ES-I3 (cell line): ENCODE results near the gene SERGEF.

Source experiments
- H3K36me3 ChIP-seq: 2 replicates; pipeline ENCODE4 v1.6.1; 2013; ENCODE audit warnings: mild to moderate bottlenecking, low read length, control low read depth, moderate library complexity; ENCODE audit not compliant: insufficient read depth
- H3K4me1 ChIP-seq: 2 replicates; pipeline ENCODE4 v1.6.1; 2013; ENCODE audit warnings: mild to moderate bottlenecking, control low read depth, low read length; ENCODE audit not compliant: insufficient read depth
- H3K9ac ChIP-seq: 2 replicates; pipeline ENCODE4 v1.6.1; 2013; ENCODE audit warnings: low read depth, mild to moderate bottlenecking, low read length, moderate library complexity
- H3K9me3 ChIP-seq: 2 replicates; pipeline ENCODE4 v1.6.1; 2013; ENCODE audit warnings: mild to moderate bottlenecking, low read length, moderate library complexity; ENCODE audit not compliant: control insufficient read depth, insufficient read depth

The SERGEF gene

GRCh38 chr11:17775507-17776211 is 237.2 kb downstream of the SERGEF start:
- Histone ChIP-seq H3K9me3 (no peaks in the 10 kb centered on the region), H3K36me3 (no peaks in the 10 kb centered on the region), H3K9ac (no peak overlapping the region), H3K4me1 (no peaks in the 10 kb centered on the region)

GRCh38 chr11:17775035-17775348 is 237.9 kb downstream of the SERGEF start:
- Histone ChIP-seq H3K36me3 (no peaks in the 10 kb centered on the region), H3K9me3 (no peaks in the 10 kb centered on the region), H3K4me1 (peaks cover 2% of the 10 kb centered on the region; the same call in 1 of the 2 replicates), H3K9ac (no peak overlapping the region)

- Histone ChIP-seq H3K9ac (no peak overlapping the region), H3K36me3 (no peaks in the 10 kb centered on the region), H3K9me3 (no peaks in the 10 kb centered on the region), H3K4me1 (peaks cover 4% of the 10 kb centered on the region; the same call in 1 of the 2 replicates)
Measured at GRCh38 chr11:17774232-17775034, 238.4 kb downstream of the SERGEF start.

GRCh38 chr11:17773674-17774073 is 239.2 kb downstream of the SERGEF start:
- Histone ChIP-seq H3K4me1 (peaks cover 4% of the 10 kb centered on the region; the same call in 1 of the 2 replicates), H3K9me3 (no peaks in the 10 kb centered on the region), H3K36me3 (no peaks in the 10 kb centered on the region), H3K9ac (no peak overlapping the region)

GRCh38 chr11:17772704-17773600 is 239.9 kb downstream of the SERGEF start:
- Histone ChIP-seq H3K4me1 (peaks cover 4% of the 10 kb centered on the region; the same call in 1 of the 2 replicates), H3K9ac (no peak overlapping the region), H3K9me3 (no peaks in the 10 kb centered on the region), H3K36me3 (no peaks in the 10 kb centered on the region)

GRCh38 chr11:17771841-17772401 is 240.9 kb downstream of the SERGEF start:
- Histone ChIP-seq H3K4me1 (peaks cover 4% of the 10 kb centered on the region; the same call in 1 of the 2 replicates), H3K36me3 (no peaks in the 10 kb centered on the region), H3K9me3 (no peaks in the 10 kb centered on the region), H3K9ac (no peak overlapping the region)

GRCh38 chr11:17771415-17771814 is 241.4 kb downstream of the SERGEF start:
- no peak overlapping the region for H3K9ac ChIP-seq
- H3K4me1 ChIP-seq: peaks cover 4% of the 10 kb centered on the region; the same call in 1 of the 2 replicates
- H3K36me3 ChIP-seq: no peaks in the 10 kb centered on the region
- H3K9me3 ChIP-seq: no peaks in the 10 kb centered on the region

- Histone ChIP-seq H3K9ac (no peak overlapping the region), H3K9me3 (no peaks in the 10 kb centered on the region), H3K36me3 (no peaks in the 10 kb centered on the region), H3K4me1 (peaks cover 4% of the 10 kb centered on the region; the same call in 1 of the 2 replicates)
Measured at GRCh38 chr11:17770917-17771316, 241.9 kb downstream of the SERGEF start.

GRCh38 chr11:17770048-17770652 is 242.7 kb downstream of the SERGEF start:
- Histone ChIP-seq H3K4me1 (peaks cover 4% of the 10 kb centered on the region; the same call in 1 of the 2 replicates), H3K36me3 (no peaks in the 10 kb centered on the region), H3K9ac (no peak overlapping the region), H3K9me3 (no peaks in the 10 kb centered on the region)

GRCh38 chr11:17769218-17769617 is 243.6 kb downstream of the SERGEF start:
- peaks cover 4% of the 10 kb centered on the region; the same call in 1 of the 2 replicates for H3K4me1 ChIP-seq
- H3K9me3 ChIP-seq: no peaks in the 10 kb centered on the region
- H3K36me3 ChIP-seq: no peaks in the 10 kb centered on the region
- H3K9ac ChIP-seq: no peak overlapping the region

GRCh38 chr11:17768547-17768946 is 244.3 kb downstream of the SERGEF start:
- Histone ChIP-seq H3K9me3 (no peaks in the 10 kb centered on the region), H3K36me3 (no peaks in the 10 kb centered on the region), H3K4me1 (peaks cover 4% of the 10 kb centered on the region; the same call in 1 of the 2 replicates)

GRCh38 chr11:17767914-17768313 is 244.9 kb downstream of the SERGEF start:
- Histone ChIP-seq H3K4me1 (peaks cover 4% of the 10 kb centered on the region; the same call in 1 of the 2 replicates), H3K9ac (no peak overlapping the region), H3K9me3 (no peaks in the 10 kb centered on the region), H3K36me3 (no peaks in the 10 kb centered on the region)

More at GRCh38 chr11:17768547-17768946, 244.3 kb downstream of the SERGEF start:
- H3K9ac ChIP-seq: no peak overlapping the region

GRCh38 chr11:17767301-17767885 is 245.5 kb downstream of the SERGEF start:
- Histone ChIP-seq H3K9ac (no peak overlapping the region), H3K36me3 (no peaks in the 10 kb centered on the region), H3K9me3 (no peaks in the 10 kb centered on the region), H3K4me1 (peaks cover 4% of the 10 kb centered on the region; the same call in 1 of the 2 replicates)
